ENCODE measurements around the gene ADAMTS17.

DNA sequence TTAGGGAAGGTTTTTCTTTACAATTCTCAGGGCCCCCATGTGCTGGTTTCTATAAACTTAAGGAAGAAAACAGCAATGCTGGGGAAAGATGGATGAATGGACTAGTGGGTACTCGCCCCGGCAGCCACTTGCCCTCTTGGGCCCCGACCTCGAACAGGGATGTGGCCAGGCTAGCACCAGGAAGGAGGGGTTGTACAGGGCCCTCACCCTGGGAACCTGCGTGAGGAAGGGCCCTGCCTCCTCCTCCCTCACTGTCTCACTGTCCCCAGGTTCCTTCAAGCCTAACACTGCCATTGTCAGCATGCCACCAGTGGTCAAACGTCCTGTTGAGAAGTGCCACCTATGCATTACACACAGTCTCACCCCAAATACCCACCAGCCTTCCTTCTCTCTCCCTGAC, 9.1 kb downstream of the ADAMTS17 start:
- no peak for TF ChIP-seq EZH2 (IDR thresholded peaks at IDR 0.05; ENCODE audit: low read depth)
- TF ChIP-seq, protein P1, sequence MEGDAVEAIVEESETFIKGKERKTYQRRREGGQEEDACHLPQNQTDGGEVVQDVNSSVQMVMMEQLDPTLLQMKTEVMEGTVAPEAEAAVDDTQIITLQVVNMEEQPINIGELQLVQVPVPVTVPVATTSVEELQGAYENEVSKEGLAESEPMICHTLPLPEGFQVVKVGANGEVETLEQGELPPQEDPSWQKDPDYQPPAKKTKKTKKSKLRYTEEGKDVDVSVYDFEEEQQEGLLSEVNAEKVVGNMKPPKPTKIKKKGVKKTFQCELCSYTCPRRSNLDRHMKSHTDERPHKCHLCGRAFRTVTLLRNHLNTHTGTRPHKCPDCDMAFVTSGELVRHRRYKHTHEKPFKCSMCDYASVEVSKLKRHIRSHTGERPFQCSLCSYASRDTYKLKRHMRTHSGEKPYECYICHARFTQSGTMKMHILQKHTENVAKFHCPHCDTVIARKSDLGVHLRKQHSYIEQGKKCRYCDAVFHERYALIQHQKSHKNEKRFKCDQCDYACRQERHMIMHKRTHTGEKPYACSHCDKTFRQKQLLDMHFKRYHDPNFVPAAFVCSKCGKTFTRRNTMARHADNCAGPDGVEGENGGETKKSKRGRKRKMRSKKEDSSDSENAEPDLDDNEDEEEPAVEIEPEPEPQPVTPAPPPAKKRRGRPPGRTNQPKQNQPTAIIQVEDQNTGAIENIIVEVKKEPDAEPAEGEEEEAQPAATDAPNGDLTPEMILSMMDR (conservative IDR thresholded peaks at IDR 0.05): no peak
